ENCODE measurements around the gene NSMCE1.

The NSMCE1 gene

DNA sequence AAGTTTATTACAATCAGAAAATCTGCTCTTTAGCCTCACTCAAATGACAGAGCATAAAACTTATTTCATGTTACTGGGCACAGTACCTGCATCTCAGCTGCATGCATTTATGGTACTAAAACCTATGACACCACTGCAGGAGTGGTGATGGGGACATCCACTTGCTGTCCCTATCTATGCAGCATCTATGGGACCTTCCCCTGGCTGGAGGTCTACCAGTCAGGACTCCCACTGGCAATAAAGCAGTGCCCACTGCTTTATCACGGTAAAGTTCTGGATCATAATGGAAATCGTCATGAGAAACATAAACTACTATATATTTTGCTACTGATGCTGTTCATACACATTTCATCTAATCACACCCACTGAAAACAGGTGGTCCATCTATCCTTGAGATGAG lies 26.2 kb downstream of the NSMCE1 start:
- no peak for DNase-seq

DNA sequence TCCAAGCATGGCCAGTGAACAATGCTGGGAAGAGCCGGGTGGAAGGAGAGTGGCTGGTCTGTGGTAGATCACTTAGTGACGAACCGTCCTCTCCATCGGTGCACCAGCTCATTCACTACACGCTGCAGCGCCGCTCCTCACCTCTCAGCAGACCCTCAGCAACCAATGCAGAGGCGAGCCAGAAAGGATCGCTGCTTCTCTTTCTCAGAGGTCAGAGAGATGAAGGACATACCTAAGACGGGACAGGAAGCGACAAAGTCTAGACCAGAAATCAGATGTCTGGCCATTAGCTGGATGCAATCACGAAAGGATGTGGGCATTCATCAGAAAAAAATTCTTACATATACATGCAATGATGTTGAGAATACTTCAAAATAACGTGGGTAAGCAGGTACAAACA lies 26.9 kb downstream of the NSMCE1 start:
- no peak for DNase-seq

DNA sequence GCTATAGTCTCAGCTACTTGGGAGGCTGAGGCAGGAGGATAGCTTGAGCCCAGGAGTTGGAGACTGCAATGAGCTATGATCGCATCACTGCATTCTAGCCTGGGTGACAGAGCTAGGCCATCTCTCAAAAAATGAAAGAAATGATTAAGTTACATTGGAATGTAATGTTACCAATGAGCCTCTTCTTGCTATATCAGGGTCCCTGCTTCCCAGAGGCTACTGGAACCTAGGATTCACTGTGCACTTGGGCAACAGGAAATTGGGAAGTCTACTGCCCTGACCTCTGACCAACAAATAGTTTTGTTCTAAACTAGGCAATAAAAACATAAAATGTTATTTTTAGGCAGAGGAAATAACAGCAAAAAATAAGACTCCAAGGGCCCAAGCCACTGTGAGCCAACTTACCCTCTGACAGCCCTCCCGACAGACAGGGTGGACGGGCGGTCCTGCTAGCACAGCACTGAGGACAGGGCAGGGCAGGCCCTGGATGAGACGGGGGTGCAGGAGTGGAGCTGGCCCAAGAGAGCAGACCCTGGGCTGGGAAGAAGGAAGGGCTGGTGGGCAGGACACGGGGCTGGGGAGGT lies 27.5 kb downstream of the NSMCE1 start:
- DNase-seq = no peak

DNA sequence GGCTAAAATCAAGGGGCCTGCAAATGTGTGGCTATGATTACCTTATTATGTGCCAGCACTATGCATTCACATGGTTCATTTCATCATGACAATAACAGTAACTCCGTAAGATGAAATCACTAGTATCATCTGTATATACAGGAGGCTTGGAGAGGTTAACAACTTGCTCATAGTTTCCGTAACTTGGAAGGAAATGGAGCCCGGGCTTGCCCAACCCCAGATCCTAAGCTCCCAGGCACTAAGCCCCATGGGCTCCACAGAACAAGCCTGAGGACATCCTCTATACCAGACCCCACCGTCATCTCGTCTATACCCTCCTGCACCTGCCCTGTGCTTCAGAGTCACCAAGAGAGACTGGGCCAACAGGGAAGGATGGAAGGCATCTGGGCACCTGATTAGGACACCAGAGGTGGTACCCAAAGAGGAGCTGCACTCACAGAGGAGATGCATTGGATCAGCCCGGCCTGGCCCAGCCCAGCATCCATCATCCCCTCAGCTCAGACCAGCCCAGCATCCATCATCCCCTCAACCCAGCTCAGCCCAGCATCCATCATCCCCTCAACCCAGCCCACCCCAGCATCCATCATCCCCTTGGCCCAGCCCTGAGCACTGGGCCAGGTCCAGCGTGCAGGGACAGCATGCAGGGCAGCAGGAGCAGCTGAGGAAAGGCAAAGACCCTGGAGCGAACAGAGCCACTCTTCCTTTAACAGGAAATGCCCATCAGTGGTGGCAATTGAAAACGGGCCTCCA lies 28.5 kb downstream of the NSMCE1 start:
- no peak for DNase-seq

DNA sequence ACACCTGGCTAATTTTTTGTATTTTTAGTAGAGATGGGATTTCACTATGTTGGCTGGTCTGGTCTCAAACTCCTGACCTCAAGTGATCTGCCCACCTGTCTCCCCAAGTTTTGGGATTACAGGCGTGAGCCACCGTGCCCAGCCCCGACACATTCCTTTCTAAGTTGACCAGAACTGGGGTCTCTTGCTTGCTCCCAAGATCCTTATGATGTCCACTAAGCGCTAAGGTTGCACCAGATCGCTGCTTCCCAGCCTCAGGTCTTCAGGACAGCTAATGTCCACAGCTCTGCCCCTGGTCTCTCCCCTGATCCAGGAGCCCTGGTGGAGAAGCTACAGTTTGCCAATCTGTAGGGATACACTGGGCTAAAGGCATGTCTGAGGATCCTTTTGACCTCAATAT lies 29.5 kb downstream of the NSMCE1 start:
- no peak for DNase-seq

DNA sequence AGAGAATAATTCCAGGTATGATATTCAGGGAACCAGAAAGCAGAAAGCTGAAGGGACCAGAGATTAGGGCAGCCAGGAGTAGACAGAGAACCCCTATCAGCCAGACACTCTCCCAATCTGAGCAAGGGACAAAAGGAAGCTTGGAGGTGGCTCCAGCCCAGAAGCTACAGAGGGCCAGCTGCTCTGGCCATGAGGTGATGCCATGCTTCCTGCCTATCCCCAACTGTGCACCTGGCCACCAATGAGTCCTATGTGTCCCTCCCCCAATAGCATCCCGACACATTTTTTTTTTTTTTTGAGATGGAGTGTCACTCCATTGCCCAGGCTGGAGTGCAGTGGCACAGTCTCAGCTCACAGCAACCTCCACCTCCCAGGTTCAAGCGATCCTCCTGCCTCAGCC lies 30.0 kb downstream of the NSMCE1 start:
- no peak for DNase-seq

DNA sequence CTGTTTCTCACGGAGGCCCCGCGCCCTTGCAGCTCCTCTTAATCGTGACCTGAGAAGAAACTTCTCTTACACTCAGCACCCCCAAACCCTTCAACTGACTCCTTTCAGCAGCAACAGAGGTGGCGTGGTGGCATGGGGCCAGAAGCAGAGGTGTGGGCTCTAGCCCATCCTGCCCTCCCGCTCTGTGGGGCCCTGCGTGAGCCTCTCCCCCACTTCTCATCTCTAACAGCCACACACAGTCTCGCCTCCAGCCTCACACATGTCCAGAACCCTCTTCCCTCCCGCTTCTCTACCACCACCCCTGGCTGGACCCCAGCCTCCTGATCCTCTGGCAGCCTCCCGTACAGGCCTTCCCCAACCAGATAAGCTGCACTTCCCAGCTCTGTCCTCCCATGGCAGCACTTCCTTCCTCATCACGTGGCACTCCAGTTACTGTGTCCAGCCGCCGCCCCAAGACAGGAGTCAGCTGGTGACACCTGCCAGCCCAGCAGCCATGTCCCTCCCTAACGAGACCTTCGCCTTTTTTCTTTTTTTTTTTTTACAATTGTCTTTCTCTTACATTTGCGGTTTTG lies 30.5 kb downstream of the NSMCE1 start:
- peak; percentile 23 for DNase-seq

DNA sequence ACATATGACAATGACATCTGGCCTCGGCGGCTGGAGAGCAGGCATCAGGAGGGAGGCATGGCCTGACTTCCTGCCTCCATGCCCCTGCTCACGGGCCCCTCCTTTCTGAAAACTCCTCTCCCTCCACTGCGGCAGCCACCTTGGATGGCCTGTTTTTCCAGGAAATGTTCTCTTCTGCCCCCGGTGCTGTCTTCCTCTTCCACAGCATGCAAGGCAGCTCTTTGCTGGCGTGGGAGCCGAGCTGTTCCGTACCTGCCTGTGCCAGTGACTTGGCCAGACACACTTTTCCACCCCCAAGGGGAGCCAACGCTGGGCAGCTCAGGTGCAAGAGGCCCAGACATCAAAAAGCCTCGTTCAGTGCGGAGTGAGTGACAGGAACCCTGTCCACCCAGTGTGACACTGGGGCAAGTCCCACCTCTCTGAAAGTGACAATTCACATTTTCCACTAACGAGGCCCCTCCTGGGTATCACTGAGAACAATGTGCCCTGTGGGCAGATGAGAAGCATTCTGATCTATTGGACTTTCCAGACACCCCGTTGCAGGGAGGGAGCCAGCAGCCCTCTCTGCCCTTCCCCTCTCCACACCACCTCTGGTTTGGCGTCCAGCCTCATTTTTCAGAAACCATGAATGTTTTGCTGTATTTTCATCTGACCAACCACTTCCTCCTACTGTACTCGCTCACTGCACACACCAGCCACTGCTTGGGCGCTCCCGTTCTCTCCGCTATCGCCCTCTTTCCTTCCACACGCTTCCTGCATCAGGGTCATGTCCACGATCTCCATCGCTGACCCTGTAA lies 31.2 kb downstream of the NSMCE1 start:
- peak; percentile 61 for DNase-seq

DNA sequence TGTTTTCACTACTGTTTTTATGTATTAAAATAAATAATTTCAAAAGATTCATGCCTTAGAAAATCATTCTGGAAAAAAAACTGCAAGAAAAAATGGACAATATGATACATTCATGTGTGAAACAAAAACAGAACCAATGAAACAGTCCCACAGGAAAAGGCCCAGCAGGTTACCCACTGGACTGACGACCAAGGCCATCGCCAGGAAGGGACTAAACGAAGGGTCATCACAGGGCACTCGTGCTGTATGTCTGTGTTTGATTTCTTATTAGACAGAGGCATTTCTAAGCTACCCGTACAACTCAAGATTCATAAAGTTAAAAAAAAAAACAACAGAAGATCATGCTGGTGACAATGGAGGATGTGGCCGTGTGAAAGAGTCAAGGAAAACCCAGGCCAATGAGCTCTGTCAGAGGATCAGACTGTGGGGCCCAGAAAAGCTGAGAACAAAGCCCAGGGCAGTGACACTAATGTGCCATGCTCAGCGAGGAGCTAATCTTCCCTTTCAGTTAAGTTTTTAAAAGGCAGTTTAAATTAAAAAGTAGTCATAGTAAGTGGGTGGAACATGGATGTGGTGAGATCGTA lies 31.8 kb downstream of the NSMCE1 start:
- no peak for DNase-seq

DNA sequence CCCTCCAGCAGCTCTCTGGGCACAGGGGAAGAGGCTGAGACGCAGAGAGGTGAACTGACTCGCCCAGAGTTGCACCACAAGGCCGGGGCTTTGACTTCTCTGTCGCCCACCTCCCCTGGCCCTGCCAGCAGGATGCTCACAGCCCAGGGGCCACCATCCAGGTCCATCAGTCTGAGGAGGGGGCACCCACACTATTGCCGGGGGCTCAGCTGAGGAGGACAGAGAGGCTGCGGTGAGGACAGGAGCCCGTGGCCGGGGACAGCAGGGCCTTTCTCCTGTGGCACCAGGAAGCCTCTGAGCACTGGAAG lies 32.7 kb downstream of the NSMCE1 start:
- DNase-seq = no peak

DNA sequence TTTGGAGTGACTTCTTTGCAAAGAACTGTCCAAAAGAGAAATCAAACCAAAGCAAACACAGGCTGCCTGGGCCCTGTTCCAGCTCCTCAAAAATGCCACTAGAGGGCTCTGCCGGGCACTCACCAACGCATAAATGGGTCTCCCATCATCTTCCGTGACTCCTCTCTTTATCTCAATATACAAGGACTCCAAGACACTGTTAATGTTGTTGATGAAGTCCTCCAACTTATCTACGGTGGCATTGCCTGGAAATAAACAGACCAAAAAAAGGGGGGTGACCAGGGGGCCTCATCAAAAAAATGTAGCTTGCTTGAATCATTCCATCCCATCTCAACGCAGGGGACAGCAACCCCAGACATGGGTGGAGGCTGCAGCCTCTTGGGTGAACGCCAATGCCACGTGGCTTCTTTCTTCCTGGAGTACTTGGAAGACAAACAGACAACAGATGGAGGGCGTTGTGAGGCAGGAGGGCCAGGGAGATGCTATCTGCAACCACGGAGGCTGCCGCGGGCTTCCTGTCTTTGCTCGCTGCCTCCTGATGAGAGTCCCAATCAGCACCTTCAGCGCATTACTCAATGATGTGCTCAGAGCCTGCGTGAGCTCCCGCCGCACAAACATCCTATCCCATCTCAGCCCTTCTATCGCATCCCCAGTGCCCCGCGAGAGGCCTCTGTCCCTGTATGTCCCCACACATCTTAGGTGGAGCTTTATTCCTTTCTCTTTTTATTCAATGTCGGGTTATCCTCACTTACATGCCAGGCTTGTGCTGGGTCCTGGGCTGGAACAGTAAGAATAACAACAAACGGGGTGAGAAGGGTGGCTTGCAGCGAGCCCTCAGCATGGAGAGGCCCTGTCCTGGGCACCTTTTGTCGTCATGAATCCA lies 33.3 kb downstream of the NSMCE1 start:
- DNase-seq = peak; percentile 87

DNA sequence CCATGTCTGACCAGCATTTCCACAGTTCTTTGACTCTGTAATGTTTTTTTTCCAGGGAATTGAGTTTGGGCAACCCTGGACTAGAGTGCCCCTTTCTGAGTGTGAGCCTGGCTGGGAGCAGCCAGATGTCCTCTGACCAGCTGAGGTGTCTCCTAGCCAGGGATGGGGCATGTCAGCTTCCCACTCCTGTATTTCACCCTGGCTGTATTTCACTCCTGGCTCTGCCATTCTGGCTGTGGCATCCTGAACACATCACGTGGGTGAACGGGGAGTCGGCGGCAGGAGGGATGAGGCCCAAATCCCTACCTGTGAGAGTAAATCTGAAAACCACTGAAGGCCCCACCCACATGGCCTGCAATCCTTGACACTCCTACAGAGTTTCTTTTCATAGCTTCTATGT lies 34.0 kb downstream of the NSMCE1 start:
- DNase-seq = no peak

DNA sequence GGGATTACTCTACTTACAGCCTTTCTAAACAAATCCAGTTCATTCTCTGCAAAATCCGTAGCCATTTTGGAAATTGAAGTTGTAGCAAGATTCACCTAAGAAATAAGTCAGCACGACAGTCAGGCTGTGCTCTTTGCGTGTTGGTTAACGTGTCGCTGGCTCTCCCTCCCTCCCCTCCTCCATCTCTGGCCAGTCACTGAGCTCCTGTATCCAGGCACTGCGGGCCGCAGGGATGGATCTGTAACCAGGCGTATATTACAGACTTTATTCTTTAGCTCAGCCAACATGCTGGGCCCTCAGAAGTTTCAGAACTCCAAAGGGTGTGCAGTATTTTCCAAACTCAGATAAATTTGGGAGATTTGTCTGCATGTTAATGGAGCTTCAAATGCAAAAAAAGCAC lies 34.4 kb downstream of the NSMCE1 start:
- no peak for DNase-seq

DNA sequence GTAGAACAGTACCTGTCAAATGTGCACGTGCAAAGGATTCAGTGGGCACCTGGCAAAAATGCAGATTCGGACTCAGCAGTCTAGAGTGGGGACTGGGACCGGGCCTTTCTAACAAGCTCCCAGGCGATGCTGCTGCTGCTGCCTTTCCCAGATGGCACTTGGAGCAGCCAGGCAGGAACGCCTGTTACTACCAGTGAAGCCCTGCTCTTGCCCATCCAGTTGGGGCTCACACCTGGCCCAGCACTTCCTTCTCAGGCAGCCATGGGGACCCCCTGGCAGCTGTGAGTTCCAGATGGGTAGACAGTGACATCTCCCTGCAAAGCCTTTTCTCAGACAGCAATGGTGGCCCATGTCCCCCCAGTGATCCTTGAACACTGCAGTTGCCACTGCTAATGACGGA lies 34.8 kb downstream of the NSMCE1 start:
- DNase-seq = no peak

DNA sequence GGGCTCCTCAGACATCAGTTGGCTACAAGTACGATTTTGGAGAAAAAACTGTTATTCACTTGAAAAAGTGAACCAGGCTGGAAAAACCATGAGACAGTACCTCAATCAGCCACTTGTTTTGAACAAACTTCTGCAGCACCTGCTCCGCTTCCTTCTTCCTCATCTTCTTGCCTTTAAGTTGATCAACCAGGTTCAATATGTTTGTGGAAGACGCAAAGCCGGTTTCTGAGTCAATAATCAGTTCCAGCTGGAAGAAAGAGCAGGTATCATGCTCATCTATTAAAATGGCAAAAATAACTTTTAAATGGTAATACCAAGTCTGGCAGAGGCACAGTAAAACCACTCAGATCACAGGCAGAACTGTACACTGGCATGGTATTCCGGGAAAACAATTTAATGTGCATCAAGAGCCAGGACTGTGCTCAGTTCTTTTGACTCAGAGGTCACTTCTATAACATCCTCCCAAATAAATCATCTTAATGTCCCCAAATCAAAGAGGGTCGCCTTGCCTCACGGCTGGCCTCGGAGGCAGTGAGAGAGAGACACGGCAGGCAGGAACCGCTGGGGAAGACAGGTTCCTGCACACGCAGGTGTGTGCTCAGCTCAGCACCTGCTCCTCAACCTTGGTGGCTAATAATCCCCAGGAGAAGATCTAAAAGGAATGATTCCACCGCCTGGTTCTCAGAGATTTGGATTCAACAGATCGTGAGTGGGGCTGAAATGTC lies 35.5 kb downstream of the NSMCE1 start:
- no peak for DNase-seq

DNA sequence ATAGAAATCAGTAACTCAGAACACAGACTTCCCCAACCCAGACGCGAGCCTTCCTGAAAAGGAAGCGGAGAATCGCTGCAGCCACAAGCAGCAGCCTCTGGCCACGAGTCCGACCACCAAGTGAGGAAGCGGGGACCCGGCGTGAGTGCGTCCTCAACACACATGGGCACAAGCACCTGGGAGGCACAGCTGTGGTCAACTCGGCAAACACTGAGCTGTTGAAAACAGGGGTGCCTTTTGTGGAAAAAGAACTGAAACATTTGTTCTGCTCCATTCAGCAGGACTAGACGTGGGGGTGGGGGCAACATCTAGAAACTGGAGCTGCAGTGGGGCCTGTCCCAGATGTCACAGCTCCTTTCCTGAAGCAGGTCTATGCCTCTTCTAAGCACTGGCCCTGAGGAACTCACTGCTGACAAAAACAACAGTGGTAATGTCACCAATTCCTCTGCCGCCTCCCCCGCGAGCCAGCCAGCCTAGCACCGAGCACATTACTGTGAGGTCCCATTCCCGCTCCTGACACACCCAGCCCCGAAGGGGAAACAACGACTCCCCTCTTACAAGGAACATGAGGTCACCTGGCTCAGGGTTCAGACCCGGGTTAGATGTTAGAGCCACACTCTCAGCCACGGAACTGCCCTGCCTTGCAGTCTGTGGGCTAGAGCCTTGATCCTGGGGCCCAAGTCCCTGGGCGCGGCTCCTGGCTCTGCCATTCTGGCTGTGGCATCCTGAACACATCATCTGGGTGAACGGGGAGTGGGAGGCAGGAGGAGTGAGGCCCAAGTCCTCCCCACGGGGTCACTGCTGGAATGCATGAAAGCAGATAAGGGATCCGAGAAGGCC lies 36.3 kb downstream of the NSMCE1 start:
- peak; percentile 44 for DNase-seq

DNA sequence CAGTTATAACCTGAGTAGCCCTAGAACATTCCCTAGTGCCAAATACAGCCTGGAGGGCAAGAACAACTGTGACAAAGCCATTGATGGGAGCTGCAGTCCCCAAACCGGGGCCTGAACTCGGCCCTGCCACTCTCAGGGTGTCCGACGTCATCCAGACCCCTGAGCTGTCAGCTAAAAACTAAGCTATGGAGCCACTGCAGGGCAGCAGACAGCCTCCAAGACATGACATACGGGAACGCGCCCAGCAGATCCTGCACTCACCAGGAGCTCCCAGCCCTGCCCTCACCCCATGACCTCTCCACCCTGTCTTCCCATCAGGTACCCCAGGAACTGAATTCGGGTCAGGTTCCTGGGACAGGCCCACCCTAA lies 36.9 kb downstream of the NSMCE1 start:
- DNase-seq = no peak

DNA sequence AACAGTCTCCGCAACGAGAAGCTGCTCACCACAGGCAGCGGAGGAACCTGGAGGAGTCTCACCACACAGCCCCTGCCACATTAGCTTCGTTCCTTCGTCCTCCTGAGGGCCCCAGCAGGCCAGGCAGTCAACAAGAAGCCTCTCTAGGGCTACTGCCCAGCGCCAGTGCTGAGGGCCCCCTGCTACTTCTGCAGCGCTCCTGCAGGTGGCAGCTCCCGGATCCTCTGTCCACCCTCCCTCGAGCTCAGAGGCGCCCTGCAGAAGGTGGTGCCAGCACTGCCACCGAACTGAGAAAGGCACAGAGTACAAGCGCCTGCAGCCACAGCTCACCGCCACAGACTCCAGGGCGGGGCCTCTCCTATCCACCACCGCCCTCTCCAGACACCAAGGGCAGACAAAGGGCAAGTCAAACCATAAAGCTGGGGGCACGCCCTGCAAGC lies 38.0 kb downstream of the NSMCE1 start:
- peak; percentile 77 for DNase-seq

DNA sequence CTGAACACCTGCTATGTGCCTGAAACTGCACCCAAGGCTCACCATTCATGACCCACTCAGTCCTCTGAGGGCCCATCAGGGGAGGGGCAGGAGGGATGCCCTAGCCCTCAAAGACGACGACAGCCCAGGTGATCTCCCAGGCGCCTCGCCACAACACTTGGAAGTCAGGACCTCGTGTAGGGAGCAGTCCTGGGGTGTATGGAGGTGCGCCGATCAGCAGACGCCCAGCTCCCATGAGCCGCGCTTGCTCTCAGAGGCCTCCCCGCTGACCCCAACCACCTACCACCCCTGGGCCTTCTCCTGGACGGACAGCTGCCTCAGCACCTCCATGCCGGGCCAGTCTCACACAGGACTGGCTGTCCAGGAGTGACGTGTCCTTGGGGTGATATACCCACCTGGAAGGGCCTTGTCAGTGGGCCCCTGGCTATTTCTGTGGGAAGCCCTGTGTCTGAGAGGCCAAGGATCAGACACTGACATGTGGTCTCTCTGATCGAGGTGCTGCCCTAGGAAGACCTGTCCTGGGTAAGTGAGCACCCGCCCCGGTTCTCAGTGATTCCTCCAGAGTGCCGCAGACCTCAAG lies 38.6 kb downstream of the NSMCE1 start:
- DNase-seq = no peak

All from CD4-positive, alpha-beta T cell treated with Interferon gamma for 1 hour (primary cell).